SK-N-SH (cell line): ENCODE data around the gene DOC2A. TPM values are rescaled to one million over a fixed set of nuclear protein-coding genes. Genes with fewer than 3 reads are reported as not detected.

Experiments
- CTCF ChIA-PET: fragments of 300-600, 350-600 bp; formaldehyde crosslinking; extraction: SDS; loops from one replicate; lab custom pipeline; 2021; lab: Yijun Ruan, JAX
- POLR2A ChIA-PET: fragments of 350-600 bp; sonication (Branson Sonifier 250); formaldehyde crosslinking; extraction: SDS; loops from one replicate; lab custom pipeline; 2020; ENCODE audit warnings: antibody characterized with exemption, inconsistent platforms; lab: Yijun Ruan, JAX
- DNase-seq: peaks from one replicate; pipeline ENCODE4 v3.0.0; 2012
- H2AFZ ChIP-seq: fragments of 200-600 bp; sonication (generic); 2 replicates; pipeline ENCODE4 v1.8.1; 2016; ENCODE audit warnings: antibody characterized with exemption, mild to moderate bottlenecking, low read depth
- H3F3A ChIP-seq: fragments of 200-600 bp; sonication (generic); replicated peaks from 2 replicates; pipeline ENCODE3; 2016; ENCODE audit warnings: antibody characterized with exemption, mild to moderate bottlenecking; ENCODE audit not compliant: insufficient read depth
- H3K27ac ChIP-seq, 2 experiments: fragments of 200-500 bp in 1 of 2; fragments of 200-600 bp in 1 of 2; sonication (Bioruptor generic) in 1 of 2; sonication (generic), shearing (Covaris generic) in 1 of 2; 2 replicates each; pipeline versions ENCODE4 v1.5.1 to v1.6.1; 2014 to 2016; ENCODE audit warnings: low read depth in 2 of 2, inconsistent platforms in 1 of 2, low read length in 1 of 2, mild to moderate bottlenecking in 1 of 2, mixed read lengths in 1 of 2
- H3K27me3 ChIP-seq: fragments of 200-600 bp; sonication (generic), shearing (Covaris generic); 2 replicates; pipeline ENCODE4 v1.6.1; 2016; ENCODE audit warnings: mixed run types; ENCODE audit not compliant: insufficient read depth
- H3K36me3 ChIP-seq, 2 experiments: fragments of 200-500 bp in 1 of 2; fragments of 200-600 bp in 1 of 2; sonication (Bioruptor generic) in 1 of 2; sonication (generic) in 1 of 2; replicated peaks in 1 of 2; 2 replicates each; pipeline versions ENCODE3 to v1.5.1; 2014 to 2016; ENCODE audit warnings: low read length in 1 of 2, mild to moderate bottlenecking in 1 of 2; ENCODE audit not compliant: insufficient read depth in 2 of 2, control insufficient read depth in 1 of 2
- H3K4me1 ChIP-seq, 2 experiments: fragments of 200-500 bp in 1 of 2; fragments of 200-600 bp in 1 of 2; sonication (Bioruptor generic) in 1 of 2; sonication (generic), shearing (Covaris generic) in 1 of 2; 2 replicates each; pipeline versions ENCODE4 v1.5.1 to v1.6.1; 2014 to 2016; ENCODE audit warnings: low read depth in 1 of 2, low read length in 1 of 2, mixed run types in 1 of 2; ENCODE audit not compliant: insufficient read depth in 2 of 2, control insufficient read depth in 1 of 2
- H3K4me2 ChIP-seq: fragments of 200-600 bp; sonication (generic), shearing (Covaris generic); 2 replicates; pipeline ENCODE4 v1.6.1; 2017; ENCODE audit warnings: mixed run types
- H3K4me3 ChIP-seq, 2 experiments: fragments of 200-500 bp in 1 of 2; fragments of 200-600 bp in 1 of 2; sonication (Bioruptor generic) in 1 of 2; sonication (generic), shearing (Covaris generic) in 1 of 2; 2 replicates each; pipeline versions ENCODE4 v1.5.1 to v1.8.1; 2014 to 2016; ENCODE audit warnings: low read depth in 2 of 2, inconsistent platforms in 1 of 2, low read length in 1 of 2, mild to moderate bottlenecking in 1 of 2, mixed read lengths in 1 of 2, moderate library complexity in 1 of 2
- H3K79me2 ChIP-seq: fragments of 200-600 bp; sonication (generic); 2 replicates; pipeline ENCODE4 v1.8.1; 2017; ENCODE audit warnings: mild to moderate bottlenecking; ENCODE audit not compliant: insufficient read depth
- H3K9ac ChIP-seq: fragments of 200-600 bp; sonication (generic); 2 replicates; pipeline ENCODE4 v1.6.1; 2017; ENCODE audit warnings: mixed run types
- H3K9me2 ChIP-seq: fragments of 200-600 bp; sonication (generic); 2 replicates; pipeline ENCODE4 v1.6.1; 2017; ENCODE audit warnings: mixed run types
- H3K9me3 ChIP-seq: fragments of 200-600 bp; sonication (generic); 2 replicates; pipeline ENCODE4 v1.6.1; 2017; ENCODE audit warnings: mixed run types, mild to moderate bottlenecking, moderate library complexity
- H4K20me1 ChIP-seq: fragments of 200-600 bp; sonication (generic); 2 replicates; pipeline ENCODE4 v1.6.1; 2017; ENCODE audit warnings: mild to moderate bottlenecking, mixed run types; ENCODE audit not compliant: insufficient read depth
- CHD2 ChIP-seq: fragments of 150-350 bp; IDR thresholded peaks from 2 replicates; pipeline ENCODE4 v1.6.1; 2018; ENCODE audit warnings: low read length; ENCODE audit not compliant: partially characterized antibody
- ELF1 ChIP-seq: IDR thresholded peaks from 2 replicates; pipeline ENCODE4 v1.4.0; 2012
- FOSL2 ChIP-seq: IDR thresholded peaks from 2 replicates; pipeline ENCODE4 v1.4.0; 2012; ENCODE audit warnings: low read depth, mild to moderate bottlenecking, moderate library complexity, borderline replicate concordance
- FOXJ3 ChIP-seq: sonication (generic); formaldehyde crosslinking; IDR thresholded peaks from 2 replicates; pipeline ENCODE4 v1.5.1; 2020; ENCODE audit warnings: mild to moderate bottlenecking, missing genetic modification reagents
- GABPA ChIP-seq: IDR thresholded peaks from 2 replicates; pipeline ENCODE4 v1.4.0; 2012; ENCODE audit warnings: low read depth, mild to moderate bottlenecking
- MEF2A ChIP-seq: IDR thresholded peaks from 2 replicates; pipeline ENCODE4 v1.4.0; 2012; ENCODE audit warnings: low read depth, borderline replicate concordance
- NFIC ChIP-seq: IDR thresholded peaks from 2 replicates; pipeline ENCODE4 v1.4.0; 2012; ENCODE audit warnings: borderline replicate concordance
- NRF1 ChIP-seq: IDR thresholded peaks from 2 replicates; pipeline ENCODE4 v1.6.1; 2012; ENCODE audit warnings: low read depth, mild to moderate bottlenecking, low read length
- RCOR1 ChIP-seq: fragments of 150-350 bp; IDR thresholded peaks from 2 replicates; pipeline ENCODE4 v1.6.1; 2017; ENCODE audit warnings: antibody characterized with exemption, low read length
- SIN3A ChIP-seq: IDR thresholded peaks from 2 replicates; pipeline ENCODE4 v1.6.1; 2012; ENCODE audit warnings: low read depth, mild to moderate bottlenecking, low read length, moderate library complexity, borderline replicate concordance
- TAF1 ChIP-seq: IDR thresholded peaks from 2 replicates; pipeline ENCODE4 v1.6.1; 2012; ENCODE audit warnings: low read depth, mild to moderate bottlenecking, low read length, moderate library complexity, borderline replicate concordance
- TCF12 ChIP-seq: IDR thresholded peaks from 2 replicates; pipeline ENCODE4 v1.4.0; 2012
- WGBS: methylation state at CpG from one replicate; pipeline ENCODE4 v1.1.6; 2017; ENCODE audit warnings: low lambda C conversion rate; 5-methylcytosine and 5-hydroxymethylcytosine counted together
- polyA plus RNA-seq, 3 experiments: library from polyadenylated mRNA; depleted of rRNA; stranded (reverse); fragments of >200 nt; gene quantifications; 2 replicates each; pipeline ENCODE4 v1.2.3, GENCODE V29; 2012
- TF ChIP-seq, protein P1 (sequence below): IDR thresholded peaks from 2 replicates; pipeline ENCODE4 v1.4.0; 2012; ENCODE audit warnings: low read depth
- TF ChIP-seq, protein P2 (sequence below): fragments of 150-350 bp; IDR thresholded peaks from 2 replicates; pipeline ENCODE4 v1.6.1; 2016; ENCODE audit warnings: mild to moderate bottlenecking, low read depth, low read length
- TF ChIP-seq, protein P3 (sequence below): IDR thresholded peaks from 2 replicates; pipeline ENCODE4 v1.4.0; 2012; ENCODE audit warnings: low read depth, borderline replicate concordance
- TF ChIP-seq, protein P4 (sequence below): IDR thresholded peaks from 2 replicates; pipeline ENCODE4 v1.6.1; 2012; ENCODE audit warnings: mild to moderate bottlenecking, low read depth, low read length, moderate library complexity

The DOC2A gene
- polyA plus RNA-seq, 1 of the 3 experiments (the other 2 are of a cell fraction): 10.4 TPM

DNA sequence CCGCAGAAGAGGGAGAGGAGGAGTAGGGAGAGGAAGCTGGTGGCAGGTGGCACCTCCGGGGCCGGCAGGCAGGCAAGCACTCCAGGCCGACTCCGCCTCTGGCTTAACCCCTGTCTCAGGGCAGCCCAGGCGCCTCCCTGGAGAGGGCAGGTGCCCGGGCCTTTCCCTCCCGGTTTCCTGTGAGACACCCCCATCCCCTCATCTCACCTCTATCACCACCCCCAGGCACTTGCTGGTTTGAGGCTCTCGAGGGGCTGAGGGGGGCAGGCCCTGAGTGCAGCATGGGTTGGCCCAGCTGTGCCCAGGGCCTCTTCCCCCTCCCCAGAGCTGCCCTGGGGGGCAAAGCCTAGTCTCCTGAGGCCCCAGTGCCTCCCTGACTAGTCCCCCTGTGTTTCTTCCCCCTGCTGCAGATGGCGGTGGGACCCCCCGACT, 6.0 kb downstream of the DOC2A start:
- POLR2A ChIA-PET: interaction anchor here (0.6 kb wide), 1 partner anchor 208 kb away, joined by 5 read pairs; no protein-coding TSS in a partner anchor
- H3K4me2 ChIP-seq: no peak overlapping the region
- 63% methylated on average over 4 of the region's 11 CpGs for WGBS

DNA sequence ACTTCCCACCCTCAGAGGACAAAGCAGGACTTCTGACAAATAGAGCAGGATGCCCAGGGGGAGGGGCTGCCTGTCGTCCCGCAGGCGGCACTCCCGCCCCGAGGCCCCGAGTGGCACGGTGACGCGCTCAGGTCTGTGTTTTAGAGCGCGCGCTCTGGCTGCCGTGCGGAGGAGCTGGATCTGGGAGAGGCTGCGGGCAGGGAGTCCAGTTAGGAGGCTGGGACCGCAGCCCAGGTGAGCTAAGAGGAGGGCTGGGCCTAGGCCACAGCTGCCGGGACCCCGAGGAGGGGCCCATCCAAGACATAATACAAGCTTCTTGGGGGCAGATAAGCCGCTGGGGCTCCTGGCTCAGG, 6.4 kb downstream of the DOC2A start:
- H3K79me2 ChIP-seq: no peaks in the 10 kb centered on the region; the same call in 1 of the 2 replicates
- no peaks in the 10 kb centered on the region for H3K27me3 ChIP-seq
- H3K27ac ChIP-seq: no peak overlapping the region
- H2AFZ ChIP-seq: no peak overlapping the region
- no peaks in the 10 kb centered on the region for H3K4me1 ChIP-seq
- H3F3A ChIP-seq: no peaks in the 10 kb centered on the region
- no peak overlapping the region for H3K9ac ChIP-seq
- H3K9me3 ChIP-seq: no peaks in the 10 kb centered on the region
- ChIA-PET POLR2A (no interaction called here), CTCF (interaction anchor here (0.9 to 4.7 kb wide), 9 partner anchors 27 to 185 kb away, joined by 3 to 41 read pairs (median 4); partner anchors contain the start of genes SEZ6L2, TAOK2 and TLCD3B)
- H3K4me3 ChIP-seq: no peak overlapping the region
- H3K36me3 ChIP-seq: peaks cover 3 to 14% of the 10 kb centered on the region in 2 experiments
- no CpG with 5 or more reads among the region's 19 CpGs for WGBS
- peak; percentile 49 for DNase-seq
- H4K20me1 ChIP-seq: no peaks in the 10 kb centered on the region
- H3K9me2 ChIP-seq: no peaks in the 10 kb centered on the region
- no peak overlapping the region for H3K4me2 ChIP-seq
- TF ChIP-seq MEF2A: no peak
- no peak for TF ChIP-seq TAF1
- TF ChIP-seq, protein P1, sequence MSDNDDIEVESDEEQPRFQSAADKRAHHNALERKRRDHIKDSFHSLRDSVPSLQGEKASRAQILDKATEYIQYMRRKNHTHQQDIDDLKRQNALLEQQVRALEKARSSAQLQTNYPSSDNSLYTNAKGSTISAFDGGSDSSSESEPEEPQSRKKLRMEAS: no peak
- no peak for TF ChIP-seq ELF1
- no peak for TF ChIP-seq FOXJ3 (CRISPR knock-in tag)
- no peak for TF ChIP-seq RCOR1
- TF ChIP-seq, protein P2, sequence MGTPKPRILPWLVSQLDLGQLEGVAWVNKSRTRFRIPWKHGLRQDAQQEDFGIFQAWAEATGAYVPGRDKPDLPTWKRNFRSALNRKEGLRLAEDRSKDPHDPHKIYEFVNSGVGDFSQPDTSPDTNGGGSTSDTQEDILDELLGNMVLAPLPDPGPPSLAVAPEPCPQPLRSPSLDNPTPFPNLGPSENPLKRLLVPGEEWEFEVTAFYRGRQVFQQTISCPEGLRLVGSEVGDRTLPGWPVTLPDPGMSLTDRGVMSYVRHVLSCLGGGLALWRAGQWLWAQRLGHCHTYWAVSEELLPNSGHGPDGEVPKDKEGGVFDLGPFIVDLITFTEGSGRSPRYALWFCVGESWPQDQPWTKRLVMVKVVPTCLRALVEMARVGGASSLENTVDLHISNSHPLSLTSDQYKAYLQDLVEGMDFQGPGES: no peak
- no peak for TF ChIP-seq CHD2
- no peak for TF ChIP-seq NRF1
- TF ChIP-seq, protein P3, sequence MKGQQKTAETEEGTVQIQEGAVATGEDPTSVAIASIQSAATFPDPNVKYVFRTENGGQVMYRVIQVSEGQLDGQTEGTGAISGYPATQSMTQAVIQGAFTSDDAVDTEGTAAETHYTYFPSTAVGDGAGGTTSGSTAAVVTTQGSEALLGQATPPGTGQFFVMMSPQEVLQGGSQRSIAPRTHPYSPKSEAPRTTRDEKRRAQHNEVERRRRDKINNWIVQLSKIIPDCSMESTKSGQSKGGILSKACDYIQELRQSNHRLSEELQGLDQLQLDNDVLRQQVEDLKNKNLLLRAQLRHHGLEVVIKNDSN: no peak
- TF ChIP-seq, protein P4, sequence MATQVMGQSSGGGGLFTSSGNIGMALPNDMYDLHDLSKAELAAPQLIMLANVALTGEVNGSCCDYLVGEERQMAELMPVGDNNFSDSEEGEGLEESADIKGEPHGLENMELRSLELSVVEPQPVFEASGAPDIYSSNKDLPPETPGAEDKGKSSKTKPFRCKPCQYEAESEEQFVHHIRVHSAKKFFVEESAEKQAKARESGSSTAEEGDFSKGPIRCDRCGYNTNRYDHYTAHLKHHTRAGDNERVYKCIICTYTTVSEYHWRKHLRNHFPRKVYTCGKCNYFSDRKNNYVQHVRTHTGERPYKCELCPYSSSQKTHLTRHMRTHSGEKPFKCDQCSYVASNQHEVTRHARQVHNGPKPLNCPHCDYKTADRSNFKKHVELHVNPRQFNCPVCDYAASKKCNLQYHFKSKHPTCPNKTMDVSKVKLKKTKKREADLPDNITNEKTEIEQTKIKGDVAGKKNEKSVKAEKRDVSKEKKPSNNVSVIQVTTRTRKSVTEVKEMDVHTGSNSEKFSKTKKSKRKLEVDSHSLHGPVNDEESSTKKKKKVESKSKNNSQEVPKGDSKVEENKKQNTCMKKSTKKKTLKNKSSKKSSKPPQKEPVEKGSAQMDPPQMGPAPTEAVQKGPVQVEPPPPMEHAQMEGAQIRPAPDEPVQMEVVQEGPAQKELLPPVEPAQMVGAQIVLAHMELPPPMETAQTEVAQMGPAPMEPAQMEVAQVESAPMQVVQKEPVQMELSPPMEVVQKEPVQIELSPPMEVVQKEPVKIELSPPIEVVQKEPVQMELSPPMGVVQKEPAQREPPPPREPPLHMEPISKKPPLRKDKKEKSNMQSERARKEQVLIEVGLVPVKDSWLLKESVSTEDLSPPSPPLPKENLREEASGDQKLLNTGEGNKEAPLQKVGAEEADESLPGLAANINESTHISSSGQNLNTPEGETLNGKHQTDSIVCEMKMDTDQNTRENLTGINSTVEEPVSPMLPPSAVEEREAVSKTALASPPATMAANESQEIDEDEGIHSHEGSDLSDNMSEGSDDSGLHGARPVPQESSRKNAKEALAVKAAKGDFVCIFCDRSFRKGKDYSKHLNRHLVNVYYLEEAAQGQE: no peak
- TF ChIP-seq FOSL2: no peak
- TF ChIP-seq SIN3A: no peak
- TF ChIP-seq NFIC: no peak

More for the DNA sequence above, 6.0 kb downstream of the DOC2A start:
- Histone ChIP-seq H3K9ac (no peak overlapping the region), H3K9me2 (no peaks in the 10 kb centered on the region), H3K9me3 (no peaks in the 10 kb centered on the region), H3F3A (no peaks in the 10 kb centered on the region), H3K27ac (no peak overlapping the region), H4K20me1 (no peaks in the 10 kb centered on the region), H3K4me1 (no peaks in the 10 kb centered on the region), H3K36me3 (peaks cover 0 to 14% of the 10 kb centered on the region in 2 experiments), H3K27me3 (no peaks in the 10 kb centered on the region), H3K4me3 (no peak overlapping the region), H3K79me2 (no peaks in the 10 kb centered on the region; the same call in 1 of the 2 replicates), H2AFZ (no peak overlapping the region)
- no peak for TF ChIP-seq GABPA
- TF ChIP-seq TCF12: no peak
- peak; percentile 46 for DNase-seq
- CTCF ChIA-PET: interaction anchor here (0.9 to 4.7 kb wide), 20 partner anchors 8 to 185 kb away, joined by 3 to 41 read pairs (median 4); partner anchors contain the start of genes INO80E, SEZ6L2, TAOK2 and TMEM219
